Measurements from ENCODE around the gene VBP1.
"Not testable (repeated sequence)": the region's sequence is repeated elsewhere in the genome, so short reads cannot be mapped to it uniquely, and the experiment has no call there.

The VBP1 gene

GRCh38 chrX:155216179-155216939 is at the start of gene VBP1:
Gene VBP1, plus strand, starts transcription at chrX:155216460. Its CDS starts 23 bp downstream, at chrX:155216483.
- DNase-seq, result peak; percentile 99

GRCh38 chrX:155169881-155170280 is 46.4 kb upstream of the VBP1 start:
- DNase-seq, result no peak

GRCh38 chrX:155179346-155179997 is 36.8 kb upstream of the VBP1 start:
- DNase-seq, result no peak

GRCh38 chrX:155188786-155189185 is 27.5 kb upstream of the VBP1 start:
- no peak for DNase-seq

- DNase-seq, result no peak
These were observed 5.1 kb upstream of the VBP1 start for GRCh38 chrX:155211208-155211607.

GRCh38 chrX:155213731-155214130 is 2.5 kb upstream of the VBP1 start:
- no peak for DNase-seq

GRCh38 chrX:155215443-155216178 is 649 bp upstream of the VBP1 start:
- no peak for DNase-seq

GRCh38 chrX:155216940-155217440 is 730 bp downstream of the VBP1 start:
- peak; percentile 76 for DNase-seq

- DNase-seq, result no peak
These were observed 2.5 kb downstream of the VBP1 start for GRCh38 chrX:155218777-155219176.

GRCh38 chrX:155221351-155221750 is 5.1 kb downstream of the VBP1 start:
- DNase-seq, result no peak

GRCh38 chrX:155223746-155224145 is 7.5 kb downstream of the VBP1 start:
- DNase-seq, result not testable (repeated sequence)

- peak; percentile 96 for DNase-seq
These were observed 9.5 kb downstream of the VBP1 start for GRCh38 chrX:155225774-155226173.

- no peak for DNase-seq
These were observed 14.9 kb downstream of the VBP1 start for GRCh38 chrX:155231163-155231562.

- DNase-seq, result no peak
These were observed 19.6 kb downstream of the VBP1 start for GRCh38 chrX:155235891-155236290.

GRCh38 chrX:155237719-155238118 is 21.5 kb downstream of the VBP1 start:
- DNase-seq, result no peak

- DNase-seq, result no peak
These were observed 26.0 kb downstream of the VBP1 start for GRCh38 chrX:155242300-155242699.

- no peak for DNase-seq
These were observed 30.5 kb downstream of the VBP1 start for GRCh38 chrX:155246748-155247147.

- DNase-seq, result no peak
These were observed 31.2 kb downstream of the VBP1 start for GRCh38 chrX:155247497-155247896.

GRCh38 chrX:155251391-155251790 is 35.1 kb downstream of the VBP1 start:
- no peak for DNase-seq

- DNase-seq, result no peak
These were observed 43.5 kb downstream of the VBP1 start for GRCh38 chrX:155259752-155260151.

- no peak for DNase-seq
These were observed 46.9 kb downstream of the VBP1 start for GRCh38 chrX:155262970-155263754.

- DNase-seq, result peak; percentile 92
These were observed 47.8 kb downstream of the VBP1 start, which contains the start of gene RAB39B for GRCh38 chrX:155263854-155264628. Gene RAB39B, minus strand, starts transcription at chrX:155264491. Its CDS starts 203 bp downstream, at chrX:155264288.

Measured in NCI-H526 treated with DMSO at 0.1 percent for 48 hours (cell line).